HepG2 (cell line): ENCODE measurements around the gene WNT9A. TPM values are rescaled to one million over a fixed set of nuclear protein-coding genes. Genes with fewer than 3 reads are reported as not detected.

Experiments used
- ATAC-seq: fragments of 200-7000 bp; cut with Tn5 transposase; 3 replicates; pipeline ENCODE4 v1.9.1; 2020; ENCODE audit warnings: mild to moderate bottlenecking, moderate library complexity
- BruUV-seq: library from RNA; stranded (reverse); fragments of 400-500 nt; replicated peaks from 2 replicates; lab custom pipeline; 2021; lab: Mats Ljungman, UMichigan
- CTCF ChIA-PET: fragments of 300-600 bp; formaldehyde crosslinking; extraction: SDS; loops from one replicate; lab custom pipeline; 2021; ENCODE audit warnings: low total read pairs, inconsistent platforms, low intra/inter-chr PET ratio; lab: Yijun Ruan, JAX
- POLR2A ChIA-PET: fragments of 350-600 bp; sonication (Branson Sonifier 250); formaldehyde crosslinking; loops from one replicate; lab custom pipeline; 2020; ENCODE audit warnings: antibody characterized with exemption, inconsistent platforms; lab: Yijun Ruan, JAX
- DNase-seq: peaks from one replicate; pipeline ENCODE4 v3.0.0-alpha.2; 2015; ENCODE audit warnings: low spot score
- FAIRE-seq: peaks from 3 replicates; lab custom pipeline; 2011; peaks lifted over from hg19 to GRCh38; lab: Jason Lieb, UNC
- H2AFZ ChIP-seq: one replicate; pipeline ENCODE4 v1.6.1; 2011; ENCODE audit warnings: low read length, inconsistent platforms
- H3K27ac ChIP-seq: fragments of 300-600 bp; 3 replicates; pipeline ENCODE4 v1.8.0; 2011; ENCODE audit warnings: mixed run types, mild to moderate bottlenecking, mixed read lengths, low read length, inconsistent platforms; ENCODE audit not compliant: insufficient read depth; ENCODE audit errors: extremely low read length
- H3K27me3 ChIP-seq, 2 experiments: fragments of 200-600 bp in 1 of 2; 2 replicates in 1 of 2; 3 replicates in 1 of 2; pipeline versions ENCODE4 v1.6.0 to v1.8.0; 2011; ENCODE audit warnings: low read length in 2 of 2, mild to moderate bottlenecking in 2 of 2, moderate library complexity in 2 of 2, inconsistent platforms in 1 of 2; ENCODE audit not compliant: insufficient read depth in 2 of 2, control insufficient read depth in 1 of 2
- H3K36me3 ChIP-seq, 2 experiments: fragments of 200-600 bp in 1 of 2; replicated peaks in 1 of 2; 2 replicates in 1 of 2; 3 replicates in 1 of 2; pipeline versions ENCODE4 v1.5.1 to v1.8.0; 2011; ENCODE audit warnings: low read length in 2 of 2, inconsistent platforms in 1 of 2; ENCODE audit not compliant: insufficient read depth in 2 of 2, control insufficient read depth in 1 of 2
- H3K4me1 ChIP-seq: 2 replicates; pipeline ENCODE4 v1.5.1; 2012; ENCODE audit warnings: low read length, inconsistent platforms; ENCODE audit not compliant: insufficient read depth
- H3K4me2 ChIP-seq: 2 replicates; pipeline ENCODE4 v1.6.0; 2011; ENCODE audit warnings: low read depth, low read length, inconsistent platforms
- H3K4me3 ChIP-seq, 3 experiments: fragments of 200-600 bp in 1 of 3; sonication (generic), shearing (Covaris generic) in 1 of 3; replicated peaks in 1 of 3; 2 replicates each; pipeline ENCODE4 v1.5.1; 2011 to 2016; ENCODE audit warnings: low read length in 3 of 3, inconsistent platforms in 2 of 3, low read depth in 2 of 3, mild to moderate bottlenecking in 2 of 3, control low read depth in 1 of 3, mixed read lengths in 1 of 3; ENCODE audit not compliant: insufficient read depth in 1 of 3
- H3K79me2 ChIP-seq: one replicate; pipeline ENCODE4 v1.6.1; 2011; ENCODE audit warnings: low read length, inconsistent platforms; ENCODE audit not compliant: insufficient read depth
- H3K9ac ChIP-seq: 2 replicates; pipeline ENCODE4 v1.6.0; 2011; ENCODE audit warnings: mild to moderate bottlenecking, low read depth, low read length, inconsistent platforms; ENCODE audit not compliant: insufficient read depth
- H3K9me3 ChIP-seq: 2 replicates; pipeline ENCODE4 v1.5.1; 2012; ENCODE audit warnings: mild to moderate bottlenecking, low read length
- H4K20me1 ChIP-seq: 2 replicates; pipeline ENCODE4 v1.6.0; 2011; ENCODE audit warnings: inconsistent platforms, mild to moderate bottlenecking, low read length, moderate library complexity; ENCODE audit not compliant: insufficient read depth
- ISL2 ChIP-seq: sonication (generic); formaldehyde crosslinking; IDR thresholded peaks from 2 replicates; pipeline ENCODE4 v1.5.0; 2020; ENCODE audit warnings: missing genetic modification reagents
- XRCC5 ChIP-seq: fragments of 200-400 bp; formaldehyde crosslinking; optimal IDR thresholded peaks from 2 replicates; pipeline ENCODE3; 2017; ENCODE audit warnings: mild to moderate bottlenecking, low read length
- ZKSCAN1 ChIP-seq: fragments of 150-350 bp; IDR thresholded peaks from 2 replicates; pipeline ENCODE4 v1.6.1; 2014; ENCODE audit warnings: low read length
- ZMYM4 ChIP-seq: sonication (generic); formaldehyde crosslinking; IDR thresholded peaks from 2 replicates; pipeline ENCODE4 v1.8.1; 2023; ENCODE audit warnings: mild to moderate bottlenecking, missing genetic modification reagents
- ZNF136 ChIP-seq: sonication (generic); formaldehyde crosslinking; IDR thresholded peaks from 2 replicates; pipeline ENCODE4 v1.8.1; 2022; ENCODE audit warnings: low read depth, mild to moderate bottlenecking, moderate library complexity, missing genetic modification reagents
- ZNF20 ChIP-seq: sonication (generic); formaldehyde crosslinking; IDR thresholded peaks from 2 replicates; pipeline ENCODE4 v1.4.0; 2020; ENCODE audit warnings: mild to moderate bottlenecking, moderate library complexity, missing genetic modification reagents
- ZNF34 ChIP-seq: sonication (generic); formaldehyde crosslinking; IDR thresholded peaks from 2 replicates; pipeline ENCODE4 v1.4.0; 2020; ENCODE audit warnings: mild to moderate bottlenecking, missing genetic modification reagents, borderline replicate concordance
- WGBS: methylation state at CpG from one replicate; pipeline ENCODE4 v1.1.6; 2017; ENCODE audit warnings: low lambda C conversion rate; 5-methylcytosine and 5-hydroxymethylcytosine counted together
- in situ Hi-C: cut with HindIII; loops from 2 replicates; pipeline ENCODE4 v1.10.0; 2017; ENCODE audit warnings: low pct_unique_long_range_greater_than_20kb; ENCODE audit not compliant: extremely low pct_ligation_motif_present
- intact Hi-C: fragments of 100-400 bp; cut with micrococcal nuclease; formaldehyde crosslinking; loops from one replicate; pipeline ENCODE4 v1.10.0; 2022; ENCODE audit not compliant: unreplicated experiment
- polyA plus RNA-seq, 8 experiments: library from polyadenylated mRNA; depleted of rRNA in 3 of 8; stranded (reverse) in 7 of 8; unstranded in 1 of 8; fragments of >200 nt; fragmentation: Illumina TruSeq in 4 of 8; extraction: Trizol in 4 of 8; gene quantifications; 2 replicates each; pipeline versions ENCODE4 v1.2.1 to v1.2.3, GENCODE V29; 2011 to 2016; ENCODE audit warnings: low read depth in 4 of 8, missing spikeins in 1 of 8, mixed read lengths in 1 of 8; ENCODE audit not compliant: insufficient read depth in 1 of 8
- total RNA-seq, 5 experiments: library from RNA; depleted of rRNA; stranded (reverse); fragments of >200 nt; fragmentation: Illumina TruSeq; extraction: Trizol; gene quantifications; 2 replicates each; pipeline ENCODE4 v1.2.3, GENCODE V29; 2016; ENCODE audit warnings: low read depth in 1 of 5
- TF ChIP-seq, protein P1 (sequence below): IDR thresholded peaks from 2 replicates; pipeline ENCODE4 v1.6.1; 2016; ENCODE audit warnings: low read depth, missing genetic modification reagents, missing compliant biosample characterization

The WNT9A gene
- total and polyA plus RNA-seq, 2 of the 13 experiments (the other 11 are each of a cell fraction or from before 2014, with no cell fraction given) = 0.04 TPM; not detected in 1

DNA sequence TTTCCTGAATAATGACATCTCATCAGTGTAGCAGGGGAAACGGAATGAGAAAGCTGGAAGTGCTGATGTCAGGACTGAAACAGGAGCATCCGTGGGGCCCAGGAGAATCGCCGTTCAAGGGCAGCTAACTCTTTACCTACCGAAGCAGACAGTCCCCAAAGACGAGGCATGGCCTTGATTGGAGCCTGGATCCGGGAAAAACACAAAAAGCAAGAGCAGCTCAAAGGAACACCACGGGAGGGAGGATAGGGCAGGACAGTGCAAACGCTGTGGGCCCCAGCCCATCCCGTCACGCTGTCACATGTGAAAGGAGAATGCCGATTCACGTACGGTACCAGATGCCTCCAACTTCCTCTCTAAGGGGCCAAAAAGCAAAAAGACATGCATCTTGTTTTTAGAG lies 34.9 kb downstream of the WNT9A start:
- ChIA-PET CTCF (no interaction called here), POLR2A (no interaction called here)
- no TSS peak for BruUV-seq
- Histone ChIP-seq H3K27ac (no peak overlapping the region), H3K4me2 (no peak overlapping the region), H3K27me3 (peaks cover 2 to 34% of the 10 kb centered on the region in 2 experiments; a peak in 4 of 5 replicates), H3K4me3 (no peak overlapping the region), H3K36me3 (no peaks in the 10 kb centered on the region), H3K79me2 (no peaks in the 10 kb centered on the region), H3K4me1 (no peaks in the 10 kb centered on the region), H4K20me1 (no peaks in the 10 kb centered on the region), H3K9me3 (no peaks in the 10 kb centered on the region), H2AFZ (no peak overlapping the region), H3K9ac (no peak overlapping the region)
- DNase-seq (no peak), ATAC-seq (no peak), FAIRE-seq (no peak)
- intact Hi-C loops = no loop called here
- in situ Hi-C loops = no loop called here
- TF ChIP-seq ZMYM4 (CRISPR knock-in tag) (no peak), ISL2 (CRISPR knock-in tag) (no peak), ZNF34 (CRISPR knock-in tag) (no peak), ZNF20 (no peak), ZKSCAN1 (no peak), ZNF136 (CRISPR knock-in tag) (no peak), XRCC5 (no peak)
- TF ChIP-seq, protein P1, sequence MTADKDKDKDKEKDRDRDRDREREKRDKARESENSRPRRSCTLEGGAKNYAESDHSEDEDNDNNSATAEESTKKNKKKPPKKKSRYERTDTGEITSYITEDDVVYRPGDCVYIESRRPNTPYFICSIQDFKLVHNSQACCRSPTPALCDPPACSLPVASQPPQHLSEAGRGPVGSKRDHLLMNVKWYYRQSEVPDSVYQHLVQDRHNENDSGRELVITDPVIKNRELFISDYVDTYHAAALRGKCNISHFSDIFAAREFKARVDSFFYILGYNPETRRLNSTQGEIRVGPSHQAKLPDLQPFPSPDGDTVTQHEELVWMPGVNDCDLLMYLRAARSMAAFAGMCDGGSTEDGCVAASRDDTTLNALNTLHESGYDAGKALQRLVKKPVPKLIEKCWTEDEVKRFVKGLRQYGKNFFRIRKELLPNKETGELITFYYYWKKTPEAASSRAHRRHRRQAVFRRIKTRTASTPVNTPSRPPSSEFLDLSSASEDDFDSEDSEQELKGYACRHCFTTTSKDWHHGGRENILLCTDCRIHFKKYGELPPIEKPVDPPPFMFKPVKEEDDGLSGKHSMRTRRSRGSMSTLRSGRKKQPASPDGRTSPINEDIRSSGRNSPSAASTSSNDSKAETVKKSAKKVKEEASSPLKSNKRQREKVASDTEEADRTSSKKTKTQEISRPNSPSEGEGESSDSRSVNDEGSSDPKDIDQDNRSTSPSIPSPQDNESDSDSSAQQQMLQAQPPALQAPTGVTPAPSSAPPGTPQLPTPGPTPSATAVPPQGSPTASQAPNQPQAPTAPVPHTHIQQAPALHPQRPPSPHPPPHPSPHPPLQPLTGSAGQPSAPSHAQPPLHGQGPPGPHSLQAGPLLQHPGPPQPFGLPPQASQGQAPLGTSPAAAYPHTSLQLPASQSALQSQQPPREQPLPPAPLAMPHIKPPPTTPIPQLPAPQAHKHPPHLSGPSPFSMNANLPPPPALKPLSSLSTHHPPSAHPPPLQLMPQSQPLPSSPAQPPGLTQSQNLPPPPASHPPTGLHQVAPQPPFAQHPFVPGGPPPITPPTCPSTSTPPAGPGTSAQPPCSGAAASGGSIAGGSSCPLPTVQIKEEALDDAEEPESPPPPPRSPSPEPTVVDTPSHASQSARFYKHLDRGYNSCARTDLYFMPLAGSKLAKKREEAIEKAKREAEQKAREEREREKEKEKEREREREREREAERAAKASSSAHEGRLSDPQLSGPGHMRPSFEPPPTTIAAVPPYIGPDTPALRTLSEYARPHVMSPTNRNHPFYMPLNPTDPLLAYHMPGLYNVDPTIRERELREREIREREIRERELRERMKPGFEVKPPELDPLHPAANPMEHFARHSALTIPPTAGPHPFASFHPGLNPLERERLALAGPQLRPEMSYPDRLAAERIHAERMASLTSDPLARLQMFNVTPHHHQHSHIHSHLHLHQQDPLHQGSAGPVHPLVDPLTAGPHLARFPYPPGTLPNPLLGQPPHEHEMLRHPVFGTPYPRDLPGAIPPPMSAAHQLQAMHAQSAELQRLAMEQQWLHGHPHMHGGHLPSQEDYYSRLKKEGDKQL (CRISPR knock-in tag) = no peak
- 18% methylated on average over 14 of the region's 14 CpGs for WGBS
